NCI-H2171 (cell line): ENCODE results near the gene PRICKLE2.
A peak's percentile ranks its signal among the peaks of the same experiment; 100 is the strongest.

ENCODE experiments used
- DNase-seq: peaks from one replicate; lab custom pipeline; 2025; lab: John Stamatoyannopoulos, UW

Gene PRICKLE2

DNA sequence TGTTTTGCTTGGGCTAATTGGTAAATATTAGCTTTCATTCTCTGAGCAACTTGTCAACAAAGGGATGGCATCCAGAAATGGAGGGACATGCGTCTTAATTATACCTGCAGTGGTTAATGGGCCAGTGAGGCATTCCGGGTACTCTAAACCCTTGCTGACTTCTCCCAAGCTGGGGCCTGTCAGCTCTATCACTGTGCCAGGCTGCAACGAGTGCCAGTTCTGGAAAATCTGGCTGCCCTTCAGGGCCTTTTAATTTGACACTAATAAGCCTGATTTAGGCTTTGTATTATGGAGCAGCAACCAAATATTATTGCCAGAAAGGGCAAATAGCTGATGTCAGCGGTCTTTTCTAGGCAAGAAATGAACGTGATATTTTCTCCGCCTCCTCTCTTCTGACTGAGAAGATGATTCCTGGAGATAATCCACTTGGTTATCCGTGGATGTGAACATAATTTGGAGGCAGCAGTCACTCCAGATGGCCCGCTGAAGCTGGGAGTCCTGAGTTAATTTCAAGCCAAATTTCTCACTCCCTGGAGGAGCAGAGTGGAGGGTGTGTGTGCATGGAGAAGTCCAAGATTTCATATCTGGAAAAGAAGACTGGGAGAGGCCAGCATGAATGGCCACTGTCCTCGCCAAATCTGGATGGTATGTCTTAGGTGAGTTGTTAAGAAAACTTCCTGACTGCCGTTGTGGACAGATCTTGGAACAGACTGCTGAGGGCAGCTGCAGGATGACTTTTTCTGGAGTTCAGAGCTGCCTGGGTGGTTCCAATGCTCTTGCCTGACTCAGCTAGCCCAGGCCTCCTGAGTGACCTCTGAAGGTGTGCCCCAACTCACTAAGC is 157.5 kb downstream of the PRICKLE2 start:
- DNase-seq, result peak; percentile 24

DNA sequence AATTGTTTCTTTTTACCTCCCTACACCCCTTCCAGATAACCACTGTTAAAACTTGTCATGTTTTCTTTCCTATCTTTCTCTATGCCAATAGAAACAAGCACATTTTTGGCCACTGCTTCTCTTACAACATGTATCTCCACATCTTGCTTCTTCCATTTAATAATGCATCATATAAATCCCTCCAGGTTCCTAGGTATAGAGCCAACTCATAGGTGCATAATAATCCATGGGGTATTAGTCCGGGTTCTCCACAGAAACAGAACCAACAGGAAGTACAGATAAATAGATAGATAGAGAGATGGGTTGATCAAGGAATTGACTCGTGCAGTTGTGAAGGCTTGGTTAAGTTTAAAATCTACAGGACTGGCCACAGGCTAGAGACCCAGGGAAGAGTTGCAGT is 160.5 kb downstream of the PRICKLE2 start:
- no peak for DNase-seq

DNA sequence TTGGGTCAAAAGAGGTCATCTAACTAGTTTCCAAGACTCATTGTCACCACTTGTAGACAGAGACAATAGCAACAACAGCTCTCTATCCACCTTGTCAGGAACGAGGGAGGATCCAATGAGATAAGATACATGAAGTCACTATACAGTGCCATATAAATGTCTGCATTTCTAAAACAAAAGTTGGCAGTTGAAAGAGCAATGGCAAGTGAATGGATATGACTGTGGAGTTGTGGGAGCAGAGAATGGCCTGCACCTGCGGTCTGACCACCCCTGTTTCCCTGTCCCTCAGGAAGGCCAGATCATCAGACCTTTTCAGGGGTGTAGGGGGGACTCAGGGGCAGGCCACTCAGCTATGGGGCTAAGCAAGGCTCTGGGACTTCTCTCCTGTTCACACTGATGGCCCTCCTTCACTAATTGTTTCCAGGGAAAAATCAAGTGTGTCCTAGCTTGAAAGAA is 161.3 kb downstream of the PRICKLE2 start:
- DNase-seq, result no peak

DNA sequence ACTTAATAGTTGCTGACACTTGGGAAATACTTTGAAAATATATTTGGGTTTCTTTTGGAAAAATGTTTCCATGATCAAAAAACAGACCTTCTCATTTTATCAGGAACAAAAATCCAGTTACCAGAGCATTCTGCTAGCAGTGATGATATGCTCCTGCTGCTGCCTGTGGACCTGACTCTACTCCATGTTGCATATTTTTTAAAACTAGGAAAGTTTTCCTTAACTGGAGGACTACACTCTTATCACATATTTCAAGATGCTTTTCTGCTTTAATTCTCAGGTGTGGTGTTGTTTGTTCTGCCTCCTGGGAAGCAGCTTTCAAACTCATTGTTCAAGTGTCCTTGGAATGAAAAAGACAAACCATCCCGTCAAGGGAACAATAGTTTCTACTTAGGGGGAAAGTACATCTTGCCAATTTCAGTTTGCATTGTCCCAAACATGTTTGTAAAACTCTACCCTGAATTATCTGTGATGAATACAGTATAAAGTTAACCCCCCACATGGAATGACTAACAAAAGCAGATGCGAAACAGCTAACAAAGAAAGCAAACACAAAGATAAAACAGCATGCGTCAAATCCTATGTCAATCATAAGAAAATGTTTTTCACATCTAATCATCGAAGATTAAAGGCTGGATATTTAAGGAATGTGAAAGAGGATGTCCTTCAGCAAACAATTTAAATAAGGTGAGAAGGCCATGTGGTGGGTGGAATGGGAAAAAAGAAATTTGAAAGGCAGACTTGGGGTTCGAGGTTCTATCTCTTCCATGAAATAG is 161.9 kb downstream of the PRICKLE2 start:
- DNase-seq, result no peak

DNA sequence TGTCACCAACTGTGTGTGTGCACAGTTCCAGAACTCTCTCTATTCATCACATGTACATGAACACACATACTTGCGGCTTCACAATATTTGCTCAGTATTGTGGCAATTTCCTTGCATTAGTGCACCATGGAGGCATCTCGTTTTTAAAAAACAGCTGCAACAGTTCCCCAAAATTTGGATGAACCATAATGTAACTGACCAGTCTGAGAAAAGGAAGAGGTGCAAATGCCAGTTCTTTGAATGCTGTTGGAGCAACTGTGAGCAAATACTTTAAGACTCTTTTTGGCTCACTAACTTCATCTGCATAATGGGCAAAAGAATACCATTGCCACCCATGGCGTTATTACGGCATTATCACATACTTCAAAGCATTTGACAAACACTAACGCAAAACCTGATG is 163.6 kb downstream of the PRICKLE2 start:
- DNase-seq, result no peak

DNA sequence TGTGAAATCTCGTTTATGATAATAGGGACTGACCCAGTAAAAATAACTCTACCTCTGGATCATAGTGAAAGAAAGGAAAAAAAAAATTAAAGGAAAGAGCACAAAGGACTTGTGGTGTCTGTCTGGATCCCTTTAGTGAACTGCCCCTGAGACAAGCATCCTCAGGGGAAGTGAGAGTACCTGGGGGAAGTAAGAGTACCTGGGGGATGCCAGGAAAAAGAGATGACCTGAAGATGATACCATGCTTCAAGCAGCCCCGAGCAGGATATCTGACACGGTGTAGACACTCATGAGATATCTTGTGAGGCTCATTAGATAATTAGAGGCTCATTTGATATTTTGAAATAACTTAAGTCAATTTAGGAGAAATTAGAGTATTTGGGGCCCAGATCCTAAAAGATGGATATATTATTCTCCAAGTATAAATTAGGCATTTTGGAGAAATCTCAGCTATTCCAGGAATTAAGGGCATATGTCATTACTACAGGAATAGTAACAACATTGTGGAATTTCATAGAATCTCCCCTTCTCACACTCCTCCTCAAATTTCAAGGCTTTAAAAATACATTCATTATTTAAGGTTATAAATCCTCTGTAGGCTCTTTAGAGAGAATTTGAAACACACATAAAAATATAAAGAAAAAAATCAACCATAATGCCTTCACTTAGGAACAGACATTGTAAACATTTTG is 165.6 kb downstream of the PRICKLE2 start:
- DNase-seq, result no peak

DNA sequence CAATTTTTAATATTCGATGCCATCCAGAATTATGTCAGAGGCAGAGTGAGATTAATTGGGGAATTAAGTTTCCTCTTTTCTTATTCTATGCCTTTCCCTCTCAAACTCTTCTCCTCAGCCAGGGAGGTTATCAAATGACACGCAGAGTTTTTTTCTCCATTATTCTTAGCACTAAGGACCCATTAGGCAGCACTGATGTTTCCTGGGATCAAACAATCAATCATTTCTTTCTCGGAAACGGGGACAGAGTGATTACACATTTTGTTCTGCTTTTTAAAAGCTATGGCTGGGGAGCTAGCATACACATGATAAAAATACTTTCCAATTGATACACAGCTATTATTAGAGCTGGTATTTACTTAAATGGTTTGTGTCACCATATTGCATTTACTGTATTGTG is 166.7 kb downstream of the PRICKLE2 start:
- DNase-seq, result no peak

DNA sequence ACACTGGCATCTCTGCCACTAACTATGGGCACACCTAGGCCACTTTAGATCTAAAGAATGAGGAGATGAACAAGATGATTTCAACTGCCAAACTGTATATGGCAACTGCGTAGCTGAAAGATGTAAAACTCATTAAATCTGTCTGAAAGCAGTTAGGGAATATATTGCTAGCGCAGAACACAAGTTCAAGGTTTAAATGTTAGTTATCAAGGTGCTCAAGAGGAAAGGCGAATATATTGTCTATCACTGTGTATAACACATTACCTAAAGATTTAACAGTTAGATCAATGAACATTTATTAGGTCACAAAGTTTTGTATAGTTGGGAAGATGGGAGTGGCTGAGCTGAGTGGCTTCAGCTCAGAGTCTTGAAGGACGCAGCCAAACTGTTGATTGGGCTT is 168.0 kb downstream of the PRICKLE2 start:
- DNase-seq, result no peak

DNA sequence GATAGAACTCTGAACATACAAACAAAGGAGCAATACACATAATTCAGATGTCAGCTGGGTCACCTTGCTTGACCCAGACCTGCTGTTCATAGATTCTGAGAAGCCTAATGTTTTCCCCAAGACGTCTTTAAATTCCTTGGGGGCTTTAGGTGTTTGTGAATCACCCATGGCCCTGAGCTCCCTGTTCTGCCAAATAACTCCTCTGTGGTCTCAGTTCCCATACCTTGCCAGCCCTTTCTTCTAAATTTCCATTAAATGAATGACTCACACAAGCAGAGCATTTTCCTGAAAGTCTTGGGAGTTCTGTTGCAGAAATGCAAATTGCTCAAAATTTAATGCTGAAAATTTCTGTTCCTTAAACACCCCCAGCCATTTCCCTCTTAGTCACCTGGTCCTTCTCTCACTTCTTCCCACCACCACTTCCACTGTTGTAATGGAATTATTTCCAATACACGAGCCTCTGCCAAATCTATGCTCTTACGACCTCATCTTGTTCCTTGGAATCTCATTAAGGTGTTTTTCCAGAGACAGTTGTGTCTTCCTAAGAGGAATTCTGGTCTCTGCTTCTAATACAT is 168.6 kb downstream of the PRICKLE2 start:
- no peak for DNase-seq

DNA sequence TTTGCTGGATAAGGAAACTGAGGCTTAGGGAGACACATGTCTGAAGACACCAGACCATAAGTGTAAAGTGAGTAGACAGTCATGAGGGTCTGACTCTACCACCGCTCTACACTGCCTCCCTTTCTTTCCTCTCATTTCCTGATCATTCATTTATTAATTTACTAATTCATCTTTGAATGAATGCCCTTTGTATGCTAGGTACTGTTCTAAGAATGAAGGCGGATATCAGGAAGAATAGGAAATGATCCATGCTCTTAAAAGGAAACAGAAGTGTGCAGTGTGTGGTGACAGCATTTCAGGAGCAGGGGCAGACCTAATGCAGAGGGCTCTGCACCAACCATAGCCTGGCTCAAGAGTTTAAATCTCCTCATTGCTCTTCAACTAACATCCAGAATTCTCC is 170.2 kb downstream of the PRICKLE2 start:
- DNase-seq, result no peak

DNA sequence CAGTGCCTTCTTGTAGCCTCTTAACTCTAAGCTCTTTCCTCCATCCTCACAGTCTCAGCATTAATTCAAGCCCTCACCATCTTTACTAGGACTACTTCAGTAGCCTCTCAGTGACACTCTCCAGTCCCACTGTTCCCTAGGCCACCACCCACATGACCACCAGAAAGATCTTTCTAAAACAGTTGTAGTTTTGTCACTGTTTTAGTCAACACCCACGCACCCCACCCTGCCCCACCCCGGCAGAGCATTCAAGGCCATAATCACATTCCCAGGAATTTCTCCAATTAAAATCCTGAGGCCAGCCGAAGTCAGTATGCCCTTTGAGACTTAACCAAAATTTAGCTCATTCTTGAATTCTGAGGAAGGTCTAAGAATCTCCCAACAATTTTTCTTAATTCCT is 170.8 kb downstream of the PRICKLE2 start:
- DNase-seq, result no peak

DNA sequence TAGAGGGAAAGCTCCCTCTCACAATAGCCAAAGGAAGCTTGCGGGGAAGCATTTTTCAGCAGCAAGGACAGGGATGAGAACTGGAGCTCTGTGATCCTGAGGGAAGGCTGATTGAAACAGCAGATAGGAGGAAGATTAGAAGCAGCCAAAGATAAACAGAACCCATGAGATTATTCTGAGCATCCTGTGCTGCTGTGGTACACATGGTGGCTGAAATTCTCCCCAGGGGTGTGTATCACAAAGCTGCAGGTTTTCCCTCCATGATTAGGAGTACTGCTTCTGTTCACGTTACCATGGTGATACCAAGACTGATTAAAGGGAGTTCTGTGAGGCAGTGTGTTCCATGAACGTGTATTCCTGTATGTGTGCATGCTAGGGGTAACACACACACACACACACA is 171.7 kb downstream of the PRICKLE2 start:
- no peak for DNase-seq

DNA sequence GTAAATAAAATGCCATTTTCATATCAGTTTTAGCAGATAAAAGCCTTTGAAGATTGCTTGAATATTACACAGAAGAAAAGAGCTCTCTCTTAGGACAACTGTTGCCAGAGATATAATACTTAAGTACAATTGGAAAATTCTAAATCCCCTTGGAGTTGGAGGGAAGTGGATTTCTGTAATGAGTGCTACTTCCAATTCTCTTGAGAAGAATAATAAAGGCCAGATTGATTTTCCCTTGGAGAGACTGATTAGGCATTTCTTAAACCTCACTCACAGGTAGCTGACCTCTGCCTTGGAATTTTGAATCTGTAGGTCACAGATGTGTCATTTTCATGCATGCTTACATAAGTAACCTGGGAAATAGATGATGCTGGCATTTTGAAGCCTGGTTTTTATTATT is 172.1 kb downstream of the PRICKLE2 start:
- DNase-seq, result no peak

DNA sequence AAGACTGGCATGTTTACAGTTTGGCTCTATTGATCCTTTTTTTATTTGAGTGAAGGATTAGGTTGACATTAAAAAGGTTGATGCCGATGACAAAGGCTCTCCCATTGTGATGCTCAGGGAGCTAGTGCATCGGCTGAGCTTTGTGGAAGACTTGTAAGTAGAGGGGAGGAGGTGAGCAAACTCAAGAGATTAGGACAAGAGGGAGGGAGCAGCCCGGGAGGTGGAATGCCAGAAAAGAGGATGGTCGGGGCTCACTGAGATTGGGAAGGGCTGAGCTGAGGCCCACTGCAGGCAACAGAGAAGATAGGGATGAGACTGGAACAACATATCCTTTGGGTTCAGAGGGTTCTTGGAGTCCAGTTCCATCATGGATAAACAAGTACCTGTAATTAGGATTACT is 175.4 kb downstream of the PRICKLE2 start:
- no peak for DNase-seq

DNA sequence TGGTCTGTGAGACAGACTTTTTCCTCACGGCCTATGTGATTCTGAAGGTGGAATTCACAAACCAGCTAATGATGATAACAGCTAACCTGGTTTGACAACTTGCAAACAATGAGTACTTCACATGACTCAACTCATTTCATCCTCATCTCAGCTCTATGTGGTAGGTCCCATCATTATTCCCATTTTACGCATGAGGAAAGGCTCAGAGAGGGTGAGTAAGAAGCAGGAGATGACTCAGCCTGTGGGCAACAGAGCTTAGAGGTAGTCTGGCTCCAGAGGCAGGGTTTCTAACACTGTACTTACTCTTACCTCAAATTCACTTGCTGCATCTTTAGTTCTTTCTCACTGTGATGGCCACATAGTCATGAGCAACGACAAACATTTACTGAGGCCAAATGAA is 176.1 kb downstream of the PRICKLE2 start:
- DNase-seq, result no peak

DNA sequence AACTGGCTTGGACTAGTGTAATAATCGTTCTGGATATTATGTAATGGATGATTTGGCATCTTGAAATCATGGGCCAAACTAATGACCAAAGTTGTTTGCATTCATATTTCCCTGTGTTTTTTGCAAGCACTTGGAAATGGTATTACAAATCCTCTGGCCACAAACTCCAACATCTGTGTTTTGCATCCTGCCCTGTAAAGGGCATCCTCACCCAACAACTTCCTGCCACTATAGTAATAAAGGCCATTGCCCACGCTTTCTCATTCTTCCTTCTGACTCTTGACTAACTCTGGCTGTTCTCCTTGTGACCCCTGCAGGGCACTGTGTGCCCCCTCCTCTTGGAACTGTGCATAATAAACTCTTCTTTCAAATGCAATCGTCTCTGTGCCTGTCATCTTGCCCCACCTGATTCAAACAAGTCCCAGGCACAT is 176.6 kb downstream of the PRICKLE2 start:
- no peak for DNase-seq

DNA sequence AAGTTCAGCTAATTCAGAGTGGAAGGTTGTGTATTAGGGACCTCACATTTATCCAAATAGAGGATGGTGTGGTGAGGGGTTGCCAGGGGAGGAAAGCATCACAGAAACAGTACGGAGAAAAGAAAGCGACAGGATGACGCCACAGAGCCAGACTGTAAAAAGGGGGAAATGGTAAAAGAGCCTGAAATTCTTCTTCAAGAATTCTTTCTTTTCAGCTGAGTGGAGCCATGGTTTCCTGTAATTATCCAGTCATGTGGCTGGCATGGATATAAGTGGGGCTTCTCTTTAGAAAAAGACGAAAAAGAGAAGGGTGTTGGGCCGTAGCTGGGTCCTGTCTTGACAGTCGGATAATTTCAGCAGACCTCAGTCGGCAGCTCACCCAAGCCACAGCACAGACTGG is 177.5 kb downstream of the PRICKLE2 start:
- DNase-seq, result no peak

DNA sequence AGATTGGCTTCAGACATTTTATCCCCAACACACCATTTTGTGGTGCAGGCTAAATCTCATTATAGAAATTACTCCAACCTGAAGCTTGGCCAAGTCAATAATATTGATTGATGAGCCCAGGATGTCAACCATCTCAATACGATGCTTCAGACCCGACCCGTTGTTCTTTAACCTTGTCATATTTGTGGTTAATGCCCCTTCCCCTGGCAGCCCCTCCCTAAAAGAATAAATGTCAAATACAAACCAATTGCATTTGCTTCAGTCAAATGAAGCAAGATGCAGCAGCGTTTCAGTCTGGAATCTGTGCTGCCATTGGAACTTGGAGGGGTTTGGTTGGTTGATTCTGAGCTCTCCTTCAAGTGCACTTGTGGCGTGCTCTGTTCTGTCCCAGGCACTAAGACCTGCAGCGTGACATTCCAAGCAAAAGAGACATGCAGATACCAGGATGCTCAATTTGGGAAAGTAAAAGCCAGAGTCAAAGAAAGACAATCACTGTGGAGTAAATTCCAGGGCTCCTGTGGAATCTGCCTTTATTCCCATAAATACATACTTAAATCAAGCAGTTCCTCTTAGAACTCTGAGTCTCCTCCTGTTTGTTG is 178.2 kb downstream of the PRICKLE2 start:
- no peak for DNase-seq

DNA sequence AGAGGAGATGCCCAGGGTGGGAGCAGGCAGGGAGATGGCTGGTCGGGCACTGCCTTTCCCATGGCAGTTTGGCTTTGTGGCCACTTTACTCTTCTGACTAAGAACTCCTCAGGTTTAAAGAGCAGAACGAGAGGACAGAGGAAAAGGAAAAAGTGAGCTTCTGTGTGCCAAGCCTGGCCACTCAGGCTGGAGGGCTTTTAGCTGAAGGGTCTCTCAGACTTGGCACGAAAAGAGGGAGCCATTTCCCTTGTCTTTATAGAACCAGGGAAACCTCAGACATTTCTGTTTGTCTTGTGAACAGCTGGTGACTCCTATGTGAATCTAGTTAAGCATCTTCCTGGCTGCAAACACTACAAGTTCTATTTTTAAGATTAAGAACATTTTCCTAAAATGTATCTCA is 178.7 kb downstream of the PRICKLE2 start:
- DNase-seq, result no peak

DNA sequence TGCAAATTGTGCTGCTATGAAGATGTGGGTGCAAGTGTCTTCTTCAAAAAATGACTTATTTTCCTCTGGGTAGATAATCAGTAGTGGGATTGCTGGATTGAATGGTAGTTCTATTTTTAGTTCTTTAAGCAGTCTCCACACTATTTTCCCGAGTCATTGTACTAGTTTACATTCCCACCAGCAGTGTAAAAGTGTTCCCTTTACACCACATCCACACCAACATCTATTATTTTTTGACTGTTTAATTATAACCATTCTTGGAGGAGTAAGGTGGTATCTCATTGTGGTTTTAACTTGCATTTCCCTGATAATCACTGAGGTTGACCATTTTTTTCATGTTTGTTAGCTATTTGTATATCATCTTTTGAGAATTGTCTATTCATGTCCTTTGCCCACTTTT is 182.3 kb downstream of the PRICKLE2 start:
- DNase-seq, result no peak
